ENCODE measurements around the gene SLC23A1. TPM values are rescaled to one million over a fixed set of nuclear protein-coding genes. Genes with fewer than 3 reads are reported as not detected.
"Not testable (repeated sequence)": the region's sequence is repeated elsewhere in the genome, so short reads cannot be mapped to it uniquely, and the experiment has no call there.

SLC23A1 gene
- polyA plus RNA-seq, 5 donors: 1.1 to 1.9 (median 1.7) TPM

DNA sequence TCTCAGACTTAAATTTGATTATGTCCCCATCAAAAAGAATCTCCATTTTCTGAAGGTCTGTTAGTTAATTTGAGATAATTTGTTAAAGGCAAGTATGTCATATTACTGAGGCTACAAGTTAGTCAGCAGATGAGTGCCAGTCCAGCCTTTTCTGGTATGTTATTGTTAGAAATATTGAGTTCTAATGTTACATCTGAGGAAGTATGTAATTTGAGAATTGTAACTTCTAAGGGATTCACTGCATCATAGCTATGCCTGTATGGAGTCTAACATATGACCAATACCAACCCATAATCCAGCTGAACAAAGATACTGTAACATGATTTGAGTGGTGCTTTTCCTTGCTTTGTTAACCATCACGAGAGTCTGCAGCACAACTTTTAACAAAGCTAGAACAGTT lies 13.9 kb downstream of the SLC23A1 start:
- DNase-seq: no peak

DNA sequence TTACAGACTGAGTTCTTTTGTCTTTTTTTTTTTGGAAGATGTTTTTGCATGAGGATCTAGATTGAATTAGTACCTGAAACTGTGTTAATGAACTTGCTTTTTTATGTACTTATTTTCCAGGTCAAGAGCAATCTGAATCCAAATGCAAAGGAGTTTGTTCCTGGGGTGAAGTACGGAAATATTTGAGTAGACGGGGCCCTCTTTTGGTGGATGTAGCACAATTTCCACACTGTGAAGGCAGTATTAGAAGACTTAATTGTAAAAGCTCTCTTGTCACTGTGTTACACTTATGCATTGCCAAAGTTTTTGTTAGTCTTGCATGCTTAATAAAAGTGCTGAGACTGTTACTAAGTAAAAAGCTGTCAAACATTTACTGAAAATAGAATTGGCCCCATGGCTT lies 14.5 kb downstream of the SLC23A1 start:
- no peak for DNase-seq

DNA sequence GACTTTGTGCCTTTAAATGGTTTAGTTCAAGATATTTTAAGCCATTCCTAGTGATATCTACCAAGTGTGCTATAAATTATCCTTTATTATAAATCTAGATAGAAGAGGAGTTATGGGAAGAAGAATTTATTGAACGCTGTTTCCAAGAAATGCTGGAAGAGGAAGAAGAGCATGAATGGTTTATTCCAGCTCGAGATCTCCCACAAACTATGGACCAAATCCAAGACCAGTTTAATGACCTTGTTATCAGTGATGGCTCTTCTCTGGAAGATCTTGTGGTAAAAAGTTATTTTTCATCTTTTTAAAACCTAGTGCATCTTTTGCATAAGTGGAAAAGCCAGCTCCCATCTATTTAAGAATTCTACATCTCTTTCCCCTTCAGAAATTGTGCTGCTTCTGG lies 18.6 kb downstream of the SLC23A1 start:
- no peak for DNase-seq

DNA sequence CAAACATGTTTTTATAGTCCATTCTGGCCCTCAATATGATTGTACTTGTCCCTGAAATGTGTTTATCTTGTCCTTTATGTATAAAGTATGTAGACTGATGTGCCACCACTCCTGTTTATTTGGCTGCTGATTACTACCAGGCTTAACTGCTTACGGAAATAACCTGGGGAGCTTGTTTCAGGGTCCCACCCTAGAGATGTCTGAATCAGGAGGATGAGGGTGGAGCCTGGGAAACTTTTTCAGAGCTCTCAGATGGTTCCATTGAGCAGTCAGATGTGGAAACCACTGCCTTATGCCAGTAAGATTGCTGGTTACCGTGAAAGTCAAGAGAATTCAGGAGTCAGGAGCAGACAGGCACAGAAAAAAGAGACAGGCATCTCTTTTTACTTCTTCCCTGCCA lies 19.2 kb downstream of the SLC23A1 start:
- no peak for DNase-seq

DNA sequence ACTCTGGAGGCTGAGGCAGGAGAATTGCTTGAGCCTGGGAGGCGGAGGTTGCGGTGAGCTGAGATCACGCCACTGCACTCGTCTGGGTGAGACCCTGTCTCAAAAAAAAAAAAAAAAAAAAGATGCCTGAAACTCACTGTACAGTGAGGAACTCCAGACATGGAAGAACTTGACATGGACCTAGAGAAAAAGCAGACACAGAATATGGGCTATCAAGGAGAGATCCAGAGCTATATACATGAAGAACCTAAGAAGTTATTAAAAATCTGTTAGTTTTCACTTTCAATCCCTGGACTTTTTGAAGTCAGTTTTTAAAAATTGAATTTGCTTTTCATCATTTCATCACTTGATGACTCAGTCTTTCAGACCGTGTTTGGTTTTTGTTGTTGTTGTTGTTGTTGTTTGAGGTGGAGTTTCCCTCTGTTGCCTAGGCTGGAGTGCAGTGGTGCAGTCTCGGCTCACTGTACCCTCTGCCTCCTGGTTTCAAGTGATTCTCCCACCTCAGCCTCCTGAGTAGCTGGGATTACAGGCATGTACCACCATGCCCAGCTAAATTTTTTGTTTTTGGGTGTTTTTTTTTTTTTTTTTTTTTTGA lies 21.2 kb downstream of the SLC23A1 start:
- no peak for DNase-seq

DNA sequence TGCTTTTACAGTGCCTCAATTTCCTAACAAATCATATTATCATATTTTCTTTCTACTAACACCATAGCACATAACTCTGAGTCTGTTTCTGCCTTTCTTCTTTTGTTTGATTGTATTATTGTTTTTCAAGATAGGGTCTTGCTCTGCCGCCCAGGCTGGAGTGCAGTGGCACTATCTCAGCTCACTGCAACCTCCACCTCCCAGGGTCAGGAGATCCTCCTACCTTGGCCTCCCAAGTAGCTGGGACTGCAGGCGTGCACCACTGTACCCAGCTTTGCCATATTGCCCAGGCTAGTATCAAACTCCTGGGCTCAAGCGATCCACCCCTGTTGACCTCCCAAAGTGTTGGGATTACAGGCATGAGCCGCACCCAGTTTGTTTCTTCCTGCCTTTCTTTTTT lies 22.7 kb downstream of the SLC23A1 start:
- no peak for DNase-seq

DNA sequence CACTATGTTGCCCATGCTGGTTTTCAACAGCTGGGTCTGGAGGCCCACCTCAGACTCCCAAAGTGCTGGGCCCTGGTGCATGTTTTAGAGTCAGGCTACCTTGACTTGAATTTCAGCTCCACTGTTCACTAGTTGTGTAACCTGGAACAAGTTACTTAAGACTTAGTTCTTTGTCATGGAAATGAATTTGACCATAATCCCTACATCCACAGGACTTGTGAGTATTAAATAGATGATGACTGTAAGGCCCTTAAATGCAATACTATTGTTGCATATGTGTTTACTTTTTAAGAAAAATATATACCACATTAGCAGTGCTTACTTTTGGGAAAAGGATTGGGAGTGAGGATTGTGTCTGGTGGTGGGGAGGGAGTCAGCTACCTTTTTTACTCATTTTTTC lies 25.0 kb downstream of the SLC23A1 start:
- no peak for DNase-seq

DNA sequence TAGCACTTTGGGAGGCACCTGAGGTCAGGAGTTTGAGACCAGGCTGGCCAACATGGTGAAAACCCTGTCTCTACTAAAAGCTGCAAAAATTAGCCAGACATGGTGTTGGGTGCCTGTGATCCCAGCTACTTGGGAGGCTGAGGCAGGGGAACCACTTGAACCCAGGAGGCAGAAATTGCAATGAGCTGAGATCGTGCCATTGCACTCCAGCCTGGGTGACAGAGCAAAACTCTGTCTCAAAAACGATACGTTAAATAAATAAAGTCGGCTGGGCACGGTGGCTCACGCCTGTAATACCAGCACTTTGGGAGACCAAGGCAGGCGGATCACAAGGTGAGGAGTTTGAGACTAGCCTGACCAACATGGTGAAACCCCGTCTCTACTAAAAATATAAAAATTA lies 27.2 kb downstream of the SLC23A1 start:
- not testable (repeated sequence) for DNase-seq

DNA sequence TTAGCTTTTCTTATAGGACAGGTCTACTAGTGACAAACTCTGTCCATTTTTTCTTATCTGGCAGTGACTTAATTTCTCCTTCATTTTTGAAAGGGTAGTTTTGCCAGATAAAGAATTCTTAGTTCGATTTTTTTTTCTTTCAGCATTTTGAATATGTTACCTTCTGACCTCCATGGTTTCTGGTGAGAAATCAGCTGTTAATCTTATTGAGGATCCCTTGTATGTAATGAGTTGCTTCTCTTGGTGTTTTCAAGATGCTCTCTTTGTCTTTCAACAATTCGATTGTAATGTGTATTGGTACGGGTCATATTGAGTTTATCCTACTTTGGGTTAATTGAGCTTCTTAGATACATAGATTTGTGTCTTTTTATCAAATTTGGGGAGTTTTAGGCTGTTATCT lies 28.9 kb downstream of the SLC23A1 start:
- no peak for DNase-seq

DNA sequence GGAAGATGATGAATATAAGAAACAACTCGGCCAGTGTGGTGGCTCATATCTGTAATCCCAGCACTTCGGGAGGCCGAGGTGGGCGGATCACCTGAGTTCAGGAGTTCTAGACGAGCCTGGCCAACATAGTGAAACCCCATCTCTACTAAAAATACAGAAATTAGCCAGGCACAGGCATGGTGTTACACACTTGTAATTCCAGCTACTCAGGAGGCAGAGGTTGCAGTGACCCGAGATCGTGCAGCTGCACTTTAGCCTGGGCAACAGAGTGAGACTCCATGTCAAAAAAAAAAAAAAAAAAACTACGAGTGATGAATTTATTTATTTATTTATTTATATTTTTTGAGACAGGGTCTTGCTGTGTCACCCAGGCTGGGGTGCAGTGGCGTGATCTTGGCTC lies 35.2 kb downstream of the SLC23A1 start:
- not testable (repeated sequence) for DNase-seq

DNA sequence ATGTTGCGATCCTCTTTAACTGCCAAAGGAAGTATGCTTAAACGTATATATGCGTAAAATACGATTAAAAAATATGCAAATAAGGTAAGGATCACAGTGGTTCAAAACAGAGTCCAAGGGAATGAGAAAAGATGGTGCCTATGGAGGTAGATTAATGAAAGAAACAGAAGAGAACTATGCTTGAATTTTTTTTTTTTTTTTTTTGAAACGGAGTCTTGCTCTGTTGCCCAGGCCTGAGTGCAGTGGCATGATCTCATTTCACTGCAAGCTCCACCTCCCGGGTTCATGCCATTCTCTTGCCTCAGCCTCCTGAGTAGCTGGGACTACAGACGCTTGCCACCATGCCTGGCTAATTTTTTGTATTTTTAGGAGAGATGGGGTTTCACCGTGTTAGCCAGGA lies 37.7 kb downstream of the SLC23A1 start:
- DNase-seq: not testable (repeated sequence)

DNA sequence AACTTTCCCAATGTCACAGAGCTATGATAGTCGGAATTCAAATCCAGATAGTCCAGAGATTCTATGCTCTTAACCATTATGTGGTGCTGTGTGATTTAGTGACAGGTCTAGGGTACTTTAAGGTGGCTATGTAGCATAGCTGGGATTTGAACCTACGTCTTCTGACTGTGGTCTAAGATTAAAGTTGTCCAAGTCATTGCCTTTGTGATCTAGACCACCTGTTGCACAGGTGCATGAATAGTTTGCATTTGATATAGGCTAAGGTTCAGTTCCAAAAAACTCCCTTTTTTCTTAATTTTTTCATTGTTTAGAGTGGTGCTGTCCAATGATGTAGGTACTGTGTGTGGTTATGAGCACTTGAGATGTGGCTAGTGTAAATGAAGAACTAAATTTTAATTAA lies 38.9 kb downstream of the SLC23A1 start:
- no peak for DNase-seq

DNA sequence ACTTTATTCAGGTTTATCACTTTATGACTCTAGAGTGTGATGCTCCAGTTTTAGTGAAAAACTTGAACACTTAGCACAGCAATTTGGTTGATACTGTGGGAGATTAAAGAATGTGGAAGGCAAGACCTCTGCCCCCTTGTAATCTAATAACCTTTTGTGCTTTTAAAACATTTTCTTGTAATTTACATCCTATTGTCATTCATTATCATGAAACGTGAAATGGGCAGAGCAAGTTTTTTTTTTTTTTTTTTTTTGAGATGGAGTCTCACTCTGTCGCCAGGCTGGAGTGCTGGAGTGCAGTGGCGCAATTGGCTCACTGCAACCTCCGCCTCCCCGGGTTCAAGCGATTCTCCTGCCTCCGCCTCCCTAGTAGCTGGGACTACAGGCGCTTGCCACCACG lies 39.6 kb downstream of the SLC23A1 start:
- DNase-seq: no peak

DNA sequence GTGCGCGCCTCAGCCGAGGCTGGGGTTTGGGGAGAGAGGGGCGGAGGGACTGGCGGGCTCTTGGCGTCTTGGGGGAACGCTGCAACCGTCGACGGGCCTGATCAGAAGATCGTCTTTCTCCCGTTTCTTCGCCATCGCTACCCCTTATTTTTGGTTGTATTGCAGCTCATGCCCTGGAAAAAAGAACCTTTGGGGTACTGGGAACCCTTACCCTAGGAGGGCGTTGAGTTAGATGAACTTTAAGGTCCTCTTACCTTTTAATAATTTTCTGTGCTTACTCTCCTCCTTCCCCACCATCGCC lies 40.7 kb downstream of the SLC23A1 start:
- DNase-seq: no peak

DNA sequence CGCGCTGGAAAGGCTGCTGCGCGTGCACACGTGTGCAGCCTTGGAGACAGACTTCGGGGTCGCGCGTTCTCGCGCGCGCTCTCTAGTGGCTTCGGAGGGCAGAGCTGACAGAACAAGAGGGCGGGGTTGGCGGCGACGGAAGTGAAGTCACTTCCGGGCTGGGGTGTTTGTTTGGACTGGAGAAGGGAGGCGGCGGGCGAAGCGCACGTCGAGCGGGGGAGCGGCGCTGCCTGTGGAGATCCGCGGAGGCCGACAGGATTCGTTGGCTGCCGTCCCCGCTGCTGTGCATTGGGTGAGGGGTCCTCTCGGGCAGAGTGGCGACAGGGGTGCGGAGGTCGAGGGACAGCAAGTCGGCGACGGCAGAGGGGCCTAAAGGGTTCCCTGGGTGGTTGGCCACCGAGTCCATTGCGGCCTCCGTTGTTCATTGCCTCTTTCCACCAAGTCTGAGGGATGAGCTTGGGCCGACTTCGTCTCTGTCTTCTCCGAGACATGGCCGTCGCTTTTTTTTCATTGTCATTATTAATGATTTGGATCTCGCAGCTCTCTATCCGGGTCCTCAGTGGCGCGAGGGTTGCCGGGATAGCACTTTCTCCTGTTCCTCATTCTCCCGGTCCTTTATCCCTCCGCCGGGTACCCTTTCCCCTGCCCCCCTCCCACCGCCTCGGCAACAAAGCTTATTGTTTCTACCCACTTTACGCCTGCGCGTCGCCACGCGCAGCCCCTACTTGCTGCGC lies 41.2 kb downstream of the SLC23A1 start, which contains the start of gene PAIP2:
PAIP2 (plus strand) TSS at position 166 of the 734 bp plus-strand sequence. CDS start 21,931 bp downstream, outside the sequence.
- DNase-seq: peak; percentile 99

DNA sequence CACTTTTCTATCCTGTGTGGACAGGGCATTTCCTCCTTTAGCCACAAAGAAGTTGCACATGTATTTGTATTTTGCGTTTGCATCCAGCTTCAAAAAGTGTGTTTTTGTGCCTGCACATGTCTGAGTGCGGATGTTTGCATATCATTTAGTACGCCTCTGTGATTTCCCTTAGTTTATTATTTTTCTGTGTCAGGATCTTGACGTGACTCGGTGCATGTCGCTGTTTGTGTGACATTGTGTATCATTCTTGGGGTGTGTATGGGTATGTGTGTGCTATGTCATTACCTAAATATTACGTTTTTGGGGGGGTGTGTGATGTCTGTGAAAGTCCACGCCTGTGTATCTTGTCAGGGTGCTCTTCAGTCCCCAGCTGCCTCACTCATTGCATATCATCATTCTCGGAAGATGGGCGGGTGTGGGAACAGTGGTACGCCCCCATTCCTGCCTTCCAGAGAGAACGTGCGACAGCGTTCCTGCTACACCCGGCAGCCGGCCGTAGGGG lies 41.9 kb downstream of the SLC23A1 start:
- no peak for DNase-seq

DNA sequence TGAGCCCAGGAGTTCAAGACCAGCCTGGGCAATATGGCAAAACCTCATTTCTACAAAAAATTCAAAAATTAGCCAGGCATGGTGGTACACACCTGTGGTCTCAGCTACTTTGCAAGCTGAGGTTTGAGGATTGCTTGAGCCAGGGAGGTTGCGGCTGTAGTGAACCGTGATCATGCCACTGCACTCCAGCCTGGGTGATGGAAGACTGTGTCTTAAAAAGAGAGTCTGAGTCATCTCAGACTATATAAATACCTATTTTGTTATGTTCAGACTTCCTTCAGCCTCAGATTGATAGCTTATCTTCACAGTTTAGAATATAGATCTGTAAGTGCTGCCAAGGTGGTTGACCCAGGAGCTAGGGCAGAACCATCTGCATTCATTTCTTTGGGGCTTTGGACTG lies 43.0 kb downstream of the SLC23A1 start:
- no peak for DNase-seq

DNA sequence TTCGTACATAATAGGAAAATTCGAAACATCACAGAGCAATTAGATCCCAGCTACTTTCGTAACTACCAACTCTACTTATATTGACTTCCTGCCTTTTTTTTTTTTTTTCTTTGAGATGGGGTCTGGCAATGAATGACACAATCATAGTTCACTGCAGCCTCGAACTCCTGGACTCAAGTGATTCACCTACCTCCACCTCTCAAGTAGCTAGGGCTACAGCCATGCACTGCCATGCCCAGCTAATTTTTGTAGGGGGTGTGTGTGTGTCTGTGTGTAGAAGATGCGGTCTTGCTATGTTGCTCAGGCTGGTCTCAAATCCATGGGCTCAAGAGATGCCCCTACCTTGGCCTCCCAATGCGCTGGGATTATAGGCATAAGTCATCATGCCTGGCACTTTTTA lies 47.3 kb downstream of the SLC23A1 start:
- no peak for DNase-seq

Other genes with a start within 250 kb of the SLC23A1 start
- 10 to 100 TPM; 30.4 to 45.3 (median 34.4) TPM for gene SIL1, start 184.9 kb downstream of the SLC23A1 start, polyA plus RNA-seq (ENCODE audit: insufficient read depth in 1 of 5, insufficient read length in 5 of 5, low replicate concordance in 1 of 5)
- gene MATR3, start 89.6 kb downstream of the SLC23A1 start, polyA plus RNA-seq (ENCODE audit: insufficient read depth in 1 of 5, insufficient read length in 5 of 5, low replicate concordance in 1 of 5): 100 to 1,000 TPM; 464 to 725 (median 623) TPM
- 100 to 1,000 TPM; 121 to 177 (median 143) TPM for gene PAIP2, start 41.4 kb downstream of the SLC23A1 start, polyA plus RNA-seq (ENCODE audit: insufficient read depth in 1 of 5, insufficient read length in 5 of 5, low replicate concordance in 1 of 5)
- 1 to 10 TPM in 1 of 5 donors, under 1 TPM in 4; 0.37 to 1.0 (median 0.81) TPM for gene MZB1, start 6.6 kb upstream of the SLC23A1 start, polyA plus RNA-seq (ENCODE audit: insufficient read depth in 1 of 5, insufficient read length in 5 of 5, low replicate concordance in 1 of 5)
- 1 to 10 TPM in 1 of 5 donors, under 1 TPM in 4; 0.60 to 3.0 (median 0.86) TPM for gene PROB1, start 11.8 kb upstream of the SLC23A1 start, polyA plus RNA-seq (ENCODE audit: insufficient read depth in 1 of 5, insufficient read length in 5 of 5, low replicate concordance in 1 of 5)
- gene SPATA24, start 20.8 kb upstream of the SLC23A1 start, polyA plus RNA-seq (ENCODE audit: insufficient read depth in 1 of 5, insufficient read length in 5 of 5, low replicate concordance in 1 of 5): 10 to 100 TPM in 2 of 5 donors, 1 to 10 TPM in 3; 8.5 to 11.9 (median 9.4) TPM
- 10 to 100 TPM; 23.6 to 40.4 (median 34.2) TPM for gene DNAJC18, start 56.2 kb upstream of the SLC23A1 start, polyA plus RNA-seq (ENCODE audit: insufficient read depth in 1 of 5, insufficient read length in 5 of 5, low replicate concordance in 1 of 5)
- 10 to 100 TPM; 58.1 to 76.8 (median 67.5) TPM for gene ECSCR, start 79.4 kb upstream of the SLC23A1 start, polyA plus RNA-seq (ENCODE audit: insufficient read depth in 1 of 5, insufficient read length in 5 of 5, low replicate concordance in 1 of 5)
- gene SMIM33, start 87.7 kb upstream of the SLC23A1 start, polyA plus RNA-seq (ENCODE audit: insufficient read depth in 1 of 5, insufficient read length in 5 of 5, low replicate concordance in 1 of 5): under 1 TPM in 1 of 5 donors, not detected in 4; 0.05 TPM
- 10 to 100 TPM; 55.4 to 79.5 (median 70.6) TPM for gene STING1, start 99.5 kb upstream of the SLC23A1 start, polyA plus RNA-seq (ENCODE audit: insufficient read depth in 1 of 5, insufficient read length in 5 of 5, low replicate concordance in 1 of 5)
- gene UBE2D2, start 178.0 kb upstream of the SLC23A1 start, polyA plus RNA-seq (ENCODE audit: insufficient read depth in 1 of 5, insufficient read length in 5 of 5, low replicate concordance in 1 of 5): 100 to 1,000 TPM; 139 to 179 (median 159) TPM